ENCODE results near the gene ANGEL1. TPM values are rescaled to one million over a fixed set of nuclear protein-coding genes. Genes with fewer than 3 reads are reported as not detected.

The ANGEL1 gene
- total RNA-seq, 4 donors from 2014 or later = 7.9 to 15.8 (median 11.3) TPM

- 57% methylated on average over 9 of the region's 9 CpGs for WGBS
- no peak for DNase-seq (ENCODE audit: extremely low spot score)
These were observed 15.1 kb upstream of the ANGEL1 start for GRCh38 chr14:76827696-76828296.

GRCh38 chr14:76826122-76826521 is 13.4 kb upstream of the ANGEL1 start, which contains the start of gene LRRC74A:
TSS of gene LRRC74A (plus strand) at chr14:76826408. CDS start at chr14:76826698, 290 bp downstream.
- TF ChIP-seq POLR2A (IDR thresholded peaks at IDR 0.05; ENCODE audit: low read depth) = no peak
- TF ChIP-seq CTCF (IDR thresholded peaks at IDR 0.05) = no peak
- TF ChIP-seq POLR2AphosphoS5 (IDR thresholded peaks at IDR 0.05) = no peak
- H3K27ac ChIP-seq (replicated peaks in 1 of 4) = no peak within 1 kb of the TSS
- DNase-seq (ENCODE audit: extremely low spot score) = no peak
- intact Hi-C loops (cut with DNase I) = no loop called here
- H3K36me3 ChIP-seq = no peaks in the 10 kb centered on the region
- WGBS = no CpG with 5 or more reads among the region's 2 CpGs
- H3K9me3 ChIP-seq = no peaks in the 10 kb centered on the region
- H3K4me3 ChIP-seq = no peak within 1 kb of the TSS
- peaks cover 3 to 16% (median 10%) of the 10 kb centered on the region in 4 donors for H3K4me1 ChIP-seq
- H3K27me3 ChIP-seq = no peaks in the 10 kb centered on the region

More at GRCh38 chr14:76827696-76828296, 15.1 kb upstream of the ANGEL1 start:
- intact Hi-C loops (cut with DNase I) = no loop called here
- Histone ChIP-seq H3K27me3 (no peaks in the 10 kb centered on the region), H3K36me3 (no peaks in the 10 kb centered on the region), H3K4me1 (peaks cover 3 to 16% (median 10%) of the 10 kb centered on the region in 4 donors), H3K4me3 (peak overlapping the region; percentile 27 to 38 (median 32)), H3K27ac (replicated peaks in 1 of 4) (peak overlapping the region in 3 of 4 donors; percentile 6 to 58 (median 7)), H3K9me3 (no peaks in the 10 kb centered on the region)
- no peak for TF ChIP-seq EP300 (IDR thresholded peaks at IDR 0.05)

- H3K27ac ChIP-seq (replicated peaks in 1 of 4) = no peak overlapping the region
- TF ChIP-seq POLR2AphosphoS5 (IDR thresholded peaks at IDR 0.05) (no peak), EP300 (IDR thresholded peaks at IDR 0.05) (no peak), CTCF (IDR thresholded peaks at IDR 0.05) (no peak), POLR2A (IDR thresholded peaks at IDR 0.05; ENCODE audit: low read depth) (no peak)
- WGBS = 84% methylated on average over 2 of the region's 2 CpGs
- no peaks in the 10 kb centered on the region for H3K36me3 ChIP-seq
- H3K27me3 ChIP-seq = no peaks in the 10 kb centered on the region
- H3K9me3 ChIP-seq = no peaks in the 10 kb centered on the region
- no peak for DNase-seq (ENCODE audit: extremely low spot score)
- H3K4me1 ChIP-seq = no peaks in the 10 kb centered on the region
- no peak overlapping the region for H3K4me3 ChIP-seq
- intact Hi-C loops (cut with DNase I) = no loop called here
These were observed 8.0 kb upstream of the ANGEL1 start for GRCh38 chr14:76820700-76821099.

- Histone ChIP-seq H3K4me1 (peaks cover 13 to 29% (median 25%) of the 10 kb centered on the region in 4 donors), H3K36me3 (no peaks in the 10 kb centered on the region), H3K4me3 (no peak overlapping the region), H3K27me3 (no peaks in the 10 kb centered on the region), H3K9me3 (no peaks in the 10 kb centered on the region), H3K27ac (replicated peaks in 1 of 4) (no peak overlapping the region)
- 78% methylated on average over 7 of the region's 7 CpGs for WGBS
- DNase-seq (ENCODE audit: extremely low spot score) = peak; percentile 62
- TF ChIP-seq CTCF (IDR thresholded peaks at IDR 0.05) (no peak), POLR2AphosphoS5 (IDR thresholded peaks at IDR 0.05) (no peak), EP300 (IDR thresholded peaks at IDR 0.05) (no peak), POLR2A (IDR thresholded peaks at IDR 0.05; ENCODE audit: low read depth) (no peak)
- intact Hi-C loops (cut with DNase I) = no loop called here
These were observed 2.3 kb upstream of the ANGEL1 start for GRCh38 chr14:76814726-76815645.

GRCh38 chr14:76812093-76812421 is 625 bp downstream of the ANGEL1 start:
- H3K9me3 ChIP-seq = no peaks in the 10 kb centered on the region
- DNase-seq (ENCODE audit: extremely low spot score) = no peak
- TF ChIP-seq POLR2A (IDR thresholded peaks at IDR 0.05; ENCODE audit: low read depth) (no peak), CTCF (IDR thresholded peaks at IDR 0.05) (no peak), EP300 (IDR thresholded peaks at IDR 0.05) (no peak), POLR2AphosphoS5 (IDR thresholded peaks at IDR 0.05) (no peak)
- 0% methylated on average over 19 of the region's 20 CpGs for WGBS
- H3K36me3 ChIP-seq = peaks cover 0 to 25% (median 24%) of the 10 kb centered on the region in 4 donors
- peak overlapping the region; percentile 82 to 90 (median 86) for H3K27ac ChIP-seq (replicated peaks in 1 of 4)
- peaks cover 24 to 31% (median 27%) of the 10 kb centered on the region in 4 donors for H3K4me1 ChIP-seq
- H3K27me3 ChIP-seq = no peaks in the 10 kb centered on the region
- intact Hi-C loops (cut with DNase I) = no loop called here
- peak overlapping the region; percentile 84 to 97 (median 92) for H3K4me3 ChIP-seq
